Endothelial cell of umbilical vein (primary cell): ENCODE data around the gene RPS6KA1. TPM values are rescaled to one million over a fixed set of nuclear protein-coding genes. Genes with fewer than 3 reads are reported as not detected.

ENCODE experiments used
- BruUV-seq: library from RNA; stranded (reverse); fragments of 400-500 nt; replicated peaks from 2 replicates; lab custom pipeline; 2021; lab: Mats Ljungman, UMichigan
- CTCF ChIA-PET: fragments of 300-600, 350-600 bp; sonication (Branson Sonifier 250); formaldehyde crosslinking; loops from one replicate; lab custom pipeline; 2021; ENCODE audit warnings: antibody characterized with exemption, inconsistent platforms; lab: Charles Lee
- POLR2A ChIA-PET: fragments of 300-600, 350-600 bp; sonication (Branson Sonifier 250); formaldehyde crosslinking; loops from one replicate; lab custom pipeline; 2021; ENCODE audit warnings: antibody characterized with exemption, inconsistent platforms; lab: Charles Lee
- DNase-seq: peaks from one replicate; pipeline ENCODE4 v3.0.0-alpha.2; 2011; ENCODE audit warnings: low read depth, low spot score
- FAIRE-seq: peaks from 2 replicates; lab custom pipeline; 2011; peaks lifted over from hg19 to GRCh38; lab: Jason Lieb, UNC
- H2AFZ ChIP-seq: 2 replicates; pipeline ENCODE4 v1.6.0; 2012; ENCODE audit warnings: low read depth, low read length, control low read depth, inconsistent platforms
- H3K27ac ChIP-seq: 2 replicates; pipeline ENCODE4 v1.5.1; 2011; ENCODE audit warnings: low read depth, mild to moderate bottlenecking, control low read depth, low read length, moderate library complexity; ENCODE audit not compliant: insufficient read depth
- H3K27me3 ChIP-seq, 2 experiments: 2 replicates each; pipeline versions ENCODE4 v1.6.0 to v1.6.1; 2011; ENCODE audit warnings: low read length in 2 of 2, mixed read lengths in 1 of 2; ENCODE audit not compliant: control insufficient read depth in 2 of 2, insufficient read depth in 2 of 2
- H3K36me3 ChIP-seq, 2 experiments: 2 replicates in 1 of 2; 3 replicates in 1 of 2; pipeline ENCODE4 v1.5.1; 2011; ENCODE audit warnings: low read length in 2 of 2, mild to moderate bottlenecking in 1 of 2, moderate library complexity in 1 of 2; ENCODE audit not compliant: control insufficient read depth in 2 of 2, insufficient read depth in 2 of 2; ENCODE audit errors: extremely low read depth in 1 of 2
- H3K4me1 ChIP-seq: 3 replicates; pipeline ENCODE4 v1.5.1; 2011; ENCODE audit warnings: mild to moderate bottlenecking, low read length; ENCODE audit not compliant: control insufficient read depth, insufficient read depth; ENCODE audit errors: extremely low read depth
- H3K4me2 ChIP-seq: 2 replicates; pipeline ENCODE4 v1.6.1; 2011; ENCODE audit warnings: low read length, control low read depth, mixed read lengths; ENCODE audit not compliant: insufficient read depth
- H3K4me3 ChIP-seq, 3 experiments: fragments of 200-600 bp in 1 of 3; sonication (generic), shearing (Covaris generic) in 1 of 3; replicated peaks in 1 of 3; 2 replicates each; pipeline ENCODE4 v1.5.1; 2011 to 2016; ENCODE audit warnings: control low read depth in 3 of 3, low read length in 3 of 3, mild to moderate bottlenecking in 2 of 3, inconsistent platforms in 1 of 3, low read depth in 1 of 3, moderate library complexity in 1 of 3; ENCODE audit not compliant: insufficient read depth in 1 of 3
- H3K79me2 ChIP-seq: 2 replicates; pipeline ENCODE4 v1.6.0; 2012; ENCODE audit warnings: low read length, inconsistent platforms; ENCODE audit not compliant: control insufficient read depth, insufficient read depth
- H3K9ac ChIP-seq: replicated peaks from 2 replicates; pipeline ENCODE3; 2011; ENCODE audit warnings: low read length, control low read depth; ENCODE audit not compliant: insufficient read depth; ENCODE audit errors: extremely low read depth
- H3K9me1 ChIP-seq: replicated peaks from 3 replicates; pipeline ENCODE4 v1.6.0; 2011; ENCODE audit warnings: mild to moderate bottlenecking, low read length; ENCODE audit not compliant: control insufficient read depth, insufficient read depth; ENCODE audit errors: extremely low read depth
- H3K9me3 ChIP-seq: replicated peaks from 2 replicates; pipeline ENCODE4 v1.5.1; 2012; ENCODE audit warnings: low read length, inconsistent platforms; ENCODE audit not compliant: control insufficient read depth, insufficient read depth
- H4K20me1 ChIP-seq: replicated peaks from 2 replicates; pipeline ENCODE3; 2011; ENCODE audit warnings: mild to moderate bottlenecking, low read length; ENCODE audit not compliant: control insufficient read depth, insufficient read depth; ENCODE audit errors: extremely low read depth
- EZH2 ChIP-seq: IDR thresholded peaks from 2 replicates; pipeline ENCODE4 v1.6.1; 2012; ENCODE audit warnings: borderline replicate concordance, low read depth, mild to moderate bottlenecking, moderate library complexity, low read length, inconsistent platforms; ENCODE audit not compliant: severe bottlenecking
- FOS ChIP-seq: IDR thresholded peaks from 2 replicates; pipeline ENCODE4 v1.6.1; 2011; ENCODE audit warnings: mild to moderate bottlenecking, low read length, moderate library complexity, borderline replicate concordance; ENCODE audit not compliant: insufficient read depth
- GATA2 ChIP-seq: IDR thresholded peaks from 2 replicates; pipeline ENCODE4 v1.7.0; 2011; ENCODE audit warnings: low read depth, mild to moderate bottlenecking, moderate library complexity, mixed read lengths, low read length; ENCODE audit not compliant: insufficient read length, insufficient read depth
- JUN ChIP-seq: IDR thresholded peaks from 2 replicates; pipeline ENCODE4 v1.6.1; 2011; ENCODE audit warnings: borderline replicate concordance, low read depth; ENCODE audit not compliant: insufficient read length, insufficient read depth
- MAX ChIP-seq: IDR thresholded peaks from 2 replicates; pipeline ENCODE4 v1.6.1; 2011; ENCODE audit not compliant: insufficient read depth, insufficient read length
- MYC ChIP-seq: IDR thresholded peaks from one replicate; pipeline ENCODE4 v1.6.1; 2011; ENCODE audit warnings: mild to moderate bottlenecking, low read depth, low read length
- POLR2A ChIP-seq: IDR thresholded peaks from 2 replicates; pipeline ENCODE4 v1.6.1; 2012; ENCODE audit warnings: low read depth, mild to moderate bottlenecking, control low read depth, low read length
- POLR2AphosphoS5 ChIP-seq: IDR thresholded peaks from 2 replicates; pipeline ENCODE4 v1.6.1; 2012; ENCODE audit warnings: low read depth, mild to moderate bottlenecking, control low read depth, low read length, moderate library complexity; ENCODE audit not compliant: insufficient read depth
- dilution Hi-C: fragments of 300-500 bp; cut with MboI; formaldehyde crosslinking; loops from one replicate; pipeline ENCODE4 v1.15.0; 2019; ENCODE audit warnings: low sequenced_read_pairs; ENCODE audit not compliant: extremely low pct_ligation_motif_present
- intact Hi-C: fragments of 100-400 bp; cut with micrococcal nuclease; formaldehyde crosslinking; loops from one replicate; pipeline ENCODE4 v1.10.0; 2022
- polyA plus RNA-seq, 4 experiments: library from polyadenylated mRNA; depleted of rRNA in 3 of 4; stranded (reverse) in 3 of 4; unstranded in 1 of 4; fragments of >200 nt; gene quantifications; 2 replicates each; pipeline versions ENCODE4 v1.2.1 to v1.2.3, GENCODE V29; 2011 to 2012; ENCODE audit warnings: missing spikeins in 1 of 4
- total RNA-seq: library from RNA; stranded (reverse); gene quantifications from 2 replicates; pipeline ENCODE4 v1.2.3, GENCODE V29; 2021
- TF ChIP-seq, protein P1 (sequence below), 2 donors: IDR thresholded peaks; 1 replicate in 1 of 2; 2 replicates in 1 of 2; pipeline ENCODE4 v1.5.1; 2011; ENCODE audit warnings: low read length in 2 of 2, mild to moderate bottlenecking in 2 of 2, moderate library complexity in 2 of 2, control low read depth in 1 of 2, inconsistent platforms in 1 of 2, low read depth in 1 of 2; ENCODE audit not compliant: insufficient read depth in 1 of 2; ENCODE audit errors: extremely low read depth in 1 of 2

RPS6KA1 gene
- total and polyA plus RNA-seq, 2 donors (not counting 3 experiments of a cell fraction or from before 2014, with no cell fraction given), result 6.7 to 15.5 TPM

GRCh38 chr1:26558685-26559048 lies 29.1 kb downstream of the RPS6KA1 start:
- no TSS peak for BruUV-seq
- no peak for FAIRE-seq

More at GRCh38 chr1:26558685-26559048, 29.1 kb downstream of the RPS6KA1 start:
- CTCF ChIA-PET, result no interaction called here
- Histone ChIP-seq H3K36me3 (no peaks in the 10 kb centered on the region), H3K4me3 (no peak overlapping the region), H3K4me1 (no peaks in the 10 kb centered on the region), H3K27ac (no peak overlapping the region), H3K27me3 (no peaks in the 10 kb centered on the region), H2AFZ (no peak overlapping the region), H3K9me1 (no peaks in the 10 kb centered on the region), H3K9ac (no peak overlapping the region), H4K20me1 (no peaks in the 10 kb centered on the region), H3K79me2 (no peaks in the 10 kb centered on the region), H3K4me2 (no peak overlapping the region), H3K9me3 (no peaks in the 10 kb centered on the region)
- DNase-seq, result no peak
- intact Hi-C loops, result no loop called here
- TF ChIP-seq, protein P1, sequence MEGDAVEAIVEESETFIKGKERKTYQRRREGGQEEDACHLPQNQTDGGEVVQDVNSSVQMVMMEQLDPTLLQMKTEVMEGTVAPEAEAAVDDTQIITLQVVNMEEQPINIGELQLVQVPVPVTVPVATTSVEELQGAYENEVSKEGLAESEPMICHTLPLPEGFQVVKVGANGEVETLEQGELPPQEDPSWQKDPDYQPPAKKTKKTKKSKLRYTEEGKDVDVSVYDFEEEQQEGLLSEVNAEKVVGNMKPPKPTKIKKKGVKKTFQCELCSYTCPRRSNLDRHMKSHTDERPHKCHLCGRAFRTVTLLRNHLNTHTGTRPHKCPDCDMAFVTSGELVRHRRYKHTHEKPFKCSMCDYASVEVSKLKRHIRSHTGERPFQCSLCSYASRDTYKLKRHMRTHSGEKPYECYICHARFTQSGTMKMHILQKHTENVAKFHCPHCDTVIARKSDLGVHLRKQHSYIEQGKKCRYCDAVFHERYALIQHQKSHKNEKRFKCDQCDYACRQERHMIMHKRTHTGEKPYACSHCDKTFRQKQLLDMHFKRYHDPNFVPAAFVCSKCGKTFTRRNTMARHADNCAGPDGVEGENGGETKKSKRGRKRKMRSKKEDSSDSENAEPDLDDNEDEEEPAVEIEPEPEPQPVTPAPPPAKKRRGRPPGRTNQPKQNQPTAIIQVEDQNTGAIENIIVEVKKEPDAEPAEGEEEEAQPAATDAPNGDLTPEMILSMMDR (IDR thresholded peaks at IDR 0.05; ENCODE audit: extremely low read depth in 1 of 2, insufficient read depth in 1 of 2, low read depth in 1 of 2, low read length in 2 of 2), result no peak
- TF ChIP-seq MYC, result no peak
- TF ChIP-seq GATA2, result no peak
- no peak for TF ChIP-seq POLR2AphosphoS5
- no peak for TF ChIP-seq EZH2
- TF ChIP-seq JUN, result no peak
- TF ChIP-seq FOS, result no peak
- no peak for TF ChIP-seq MAX
- TF ChIP-seq POLR2A, result no peak
- POLR2A ChIA-PET, result interaction anchor here (0.6 kb wide), 1 partner anchor 90 kb away, joined by 3 read pairs; no protein-coding TSS in a partner anchor
- dilution Hi-C loops, result no loop called here
